ENCODE measurements around the gene MOB3A.

DNA sequence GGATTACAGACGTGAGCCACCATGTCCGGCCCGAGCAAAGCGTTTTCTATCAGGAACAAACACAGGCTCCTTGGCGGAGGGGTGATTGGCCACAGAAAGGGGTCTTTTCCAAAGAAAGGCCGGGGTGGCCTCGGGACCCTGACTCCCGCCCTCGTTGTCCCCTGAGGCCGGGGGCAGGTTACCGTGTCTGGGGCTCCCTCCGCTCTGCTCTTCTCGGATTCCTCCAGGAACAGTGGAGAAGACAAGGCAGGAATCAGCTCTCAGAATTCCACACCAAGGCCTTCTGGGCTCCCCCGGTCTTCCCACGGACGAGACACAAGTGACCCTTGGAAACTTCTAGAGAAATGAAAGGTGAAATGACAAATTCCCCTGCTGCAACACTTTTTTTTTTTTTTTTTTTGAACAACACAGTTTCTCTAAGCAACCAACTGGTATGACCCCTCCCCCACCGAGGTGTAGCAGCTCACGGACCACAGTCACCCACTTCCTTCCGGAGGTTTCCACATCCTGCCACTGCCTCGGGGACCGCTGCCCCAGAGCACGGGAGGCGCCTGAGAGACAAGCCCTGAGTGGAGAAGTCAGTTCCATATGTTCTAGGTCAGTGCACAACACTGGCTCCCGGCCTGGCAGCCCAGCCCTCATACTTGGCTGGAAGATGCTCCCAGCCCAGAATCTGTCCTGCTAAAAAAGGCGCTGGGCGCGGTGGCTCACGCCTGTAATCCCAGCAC lies 11.0 kb downstream of the MOB3A start:
- TF ChIP-seq, protein P1, sequence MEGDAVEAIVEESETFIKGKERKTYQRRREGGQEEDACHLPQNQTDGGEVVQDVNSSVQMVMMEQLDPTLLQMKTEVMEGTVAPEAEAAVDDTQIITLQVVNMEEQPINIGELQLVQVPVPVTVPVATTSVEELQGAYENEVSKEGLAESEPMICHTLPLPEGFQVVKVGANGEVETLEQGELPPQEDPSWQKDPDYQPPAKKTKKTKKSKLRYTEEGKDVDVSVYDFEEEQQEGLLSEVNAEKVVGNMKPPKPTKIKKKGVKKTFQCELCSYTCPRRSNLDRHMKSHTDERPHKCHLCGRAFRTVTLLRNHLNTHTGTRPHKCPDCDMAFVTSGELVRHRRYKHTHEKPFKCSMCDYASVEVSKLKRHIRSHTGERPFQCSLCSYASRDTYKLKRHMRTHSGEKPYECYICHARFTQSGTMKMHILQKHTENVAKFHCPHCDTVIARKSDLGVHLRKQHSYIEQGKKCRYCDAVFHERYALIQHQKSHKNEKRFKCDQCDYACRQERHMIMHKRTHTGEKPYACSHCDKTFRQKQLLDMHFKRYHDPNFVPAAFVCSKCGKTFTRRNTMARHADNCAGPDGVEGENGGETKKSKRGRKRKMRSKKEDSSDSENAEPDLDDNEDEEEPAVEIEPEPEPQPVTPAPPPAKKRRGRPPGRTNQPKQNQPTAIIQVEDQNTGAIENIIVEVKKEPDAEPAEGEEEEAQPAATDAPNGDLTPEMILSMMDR (tag by site-specific recombination; IDR thresholded peaks at IDR 0.05), result no peak
- TF ChIP-seq ZNF350 (tag by site-specific recombination; IDR thresholded peaks at IDR 0.05), result no peak
- TF ChIP-seq SP7 (tag by site-specific recombination; IDR thresholded peaks at IDR 0.05), result no peak
- TF ChIP-seq ZBTB11 (tag by site-specific recombination; conservative IDR thresholded peaks at IDR 0.05; ENCODE audit: low read depth), result no peak
- no peak for TF ChIP-seq ZNF335 (tag by site-specific recombination; conservative IDR thresholded peaks at IDR 0.05)
- TF ChIP-seq ZNF175 (tag by site-specific recombination; IDR thresholded peaks at IDR 0.05), result no peak

Data from HEK293 (cell line).